ENCODE measurements around the gene DYNC1I2. TPM values are rescaled to one million over a fixed set of nuclear protein-coding genes. Genes with fewer than 3 reads are reported as not detected.
"Not testable (repeated sequence)": the region's sequence is repeated elsewhere in the genome, so short reads cannot be mapped to it uniquely, and the experiment has no call there.

DYNC1I2 gene
- total RNA-seq, 1 experiment from 2014 or later: 140 TPM

DNA sequence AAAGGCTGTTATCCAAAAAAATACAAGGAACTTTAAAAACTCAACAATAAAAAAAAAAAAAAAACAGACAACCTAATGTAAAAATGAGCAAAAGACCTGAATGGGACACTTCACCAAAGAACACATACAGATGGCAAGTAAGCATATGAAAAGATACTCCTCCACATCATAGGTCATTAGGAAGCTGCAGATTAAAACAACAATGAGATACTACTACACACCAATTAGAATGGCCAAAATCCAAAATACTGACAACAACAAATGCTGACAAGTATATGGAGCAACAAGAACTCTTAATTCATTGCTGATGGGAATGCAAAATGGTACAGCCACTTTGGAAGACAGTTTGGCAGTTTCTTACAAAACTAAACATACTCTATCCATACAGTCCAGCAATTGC, 84.2 kb downstream of the DYNC1I2 start:
- no peak for DNase-seq (ENCODE audit: low read depth in 1 of 2, low spot score in 2 of 2)
- Histone ChIP-seq H3K4me1 (replicated peaks) (no peaks in the 10 kb centered on the region), H3K27me3 (replicated peaks) (no peaks in the 10 kb centered on the region), H3K36me3 (no peaks in the 10 kb centered on the region), H3K27ac (no peak overlapping the region), H3K9me3 (replicated peaks) (no peaks in the 10 kb centered on the region), H3K4me3 (no peak overlapping the region)

DNA sequence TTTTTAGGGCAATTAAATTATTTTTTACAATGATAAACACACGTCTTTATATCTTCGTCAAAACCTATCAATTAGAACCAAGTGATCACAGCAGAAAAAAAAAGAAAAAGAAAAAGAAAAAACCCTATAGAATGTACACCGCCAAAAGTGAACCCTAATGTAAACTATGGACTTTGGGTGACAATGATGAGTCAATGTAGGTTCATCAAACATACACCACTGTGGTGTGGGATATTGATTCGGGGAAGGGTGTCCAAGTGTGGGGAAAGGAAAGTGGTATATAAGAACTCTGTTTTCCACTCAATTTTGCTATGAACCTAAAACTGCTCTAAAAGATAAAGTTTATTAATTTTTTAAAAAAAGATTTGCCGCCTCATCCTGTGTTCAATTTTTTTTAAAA, 85.1 kb downstream of the DYNC1I2 start:
- Histone ChIP-seq H3K4me3 (no peak overlapping the region), H3K9me3 (replicated peaks) (no peaks in the 10 kb centered on the region), H3K27me3 (replicated peaks) (no peaks in the 10 kb centered on the region), H3K4me1 (replicated peaks) (no peaks in the 10 kb centered on the region), H3K36me3 (no peaks in the 10 kb centered on the region), H3K27ac (no peak overlapping the region)
- no peak for DNase-seq (ENCODE audit: low read depth in 1 of 2, low spot score in 2 of 2)

DNA sequence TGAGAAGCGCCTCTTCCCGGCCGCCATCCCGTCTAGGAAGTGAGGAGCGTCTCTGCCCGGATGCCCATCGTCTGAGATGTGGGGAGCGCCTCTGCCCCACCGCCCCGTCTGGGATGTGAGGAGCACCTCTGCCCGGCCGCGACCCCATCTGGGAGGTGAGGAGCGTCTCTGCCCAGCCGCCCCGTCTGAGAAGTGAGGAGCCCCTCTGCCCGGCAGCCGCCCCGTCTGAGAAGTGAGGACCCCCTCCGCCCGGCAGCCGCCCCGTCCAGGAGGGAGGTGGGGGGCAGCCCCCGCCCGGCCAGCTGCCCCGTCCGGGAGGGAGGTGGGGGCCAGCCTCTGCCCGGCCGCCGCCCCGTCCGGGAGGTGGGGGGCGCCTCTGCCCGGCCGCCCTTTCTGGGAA, 87.3 kb downstream of the DYNC1I2 start:
- H3K4me3 ChIP-seq; H3K36me3 ChIP-seq; H3K27ac ChIP-seq; H3K4me1 ChIP-seq (replicated peaks); DNase-seq (ENCODE audit: low read depth in 1 of 2, low spot score in 2 of 2); H3K9me3 ChIP-seq (replicated peaks); H3K27me3 ChIP-seq (replicated peaks): not testable (repeated sequence)

DNA sequence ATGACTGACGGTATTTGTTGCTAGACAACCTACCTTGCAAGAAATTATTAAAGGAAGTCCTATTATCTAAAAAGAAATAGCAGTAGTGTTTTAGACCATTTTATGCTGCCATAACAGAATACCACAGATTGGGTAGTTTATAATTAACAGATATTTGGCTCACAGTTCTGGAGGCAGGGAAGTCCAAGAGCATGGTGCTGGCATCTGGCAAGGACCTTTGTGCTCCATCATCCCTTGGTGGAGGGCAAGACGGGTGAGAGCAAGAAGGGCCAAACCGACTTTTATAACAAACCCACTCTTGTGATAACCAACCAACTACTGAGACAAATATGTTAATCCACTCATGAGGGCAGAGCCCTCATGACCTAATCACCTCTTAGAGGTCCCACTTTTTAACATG, 91.2 kb downstream of the DYNC1I2 start:
- H3K4me3 ChIP-seq: no peak overlapping the region
- no peak overlapping the region for H3K27ac ChIP-seq
- H3K9me3 ChIP-seq (replicated peaks): 0 out of 2 replicates have a peak, but pooled peaks cover 3% of the 10 kb centered on the region
- no peak for DNase-seq (ENCODE audit: low read depth in 1 of 2, low spot score in 2 of 2)
- H3K4me1 ChIP-seq (replicated peaks): no peaks in the 10 kb centered on the region
- H3K36me3 ChIP-seq: 0 out of 2 replicates have a peak, but pooled peaks cover 2% of the 10 kb centered on the region
- H3K27me3 ChIP-seq (replicated peaks): no peaks in the 10 kb centered on the region

DNA sequence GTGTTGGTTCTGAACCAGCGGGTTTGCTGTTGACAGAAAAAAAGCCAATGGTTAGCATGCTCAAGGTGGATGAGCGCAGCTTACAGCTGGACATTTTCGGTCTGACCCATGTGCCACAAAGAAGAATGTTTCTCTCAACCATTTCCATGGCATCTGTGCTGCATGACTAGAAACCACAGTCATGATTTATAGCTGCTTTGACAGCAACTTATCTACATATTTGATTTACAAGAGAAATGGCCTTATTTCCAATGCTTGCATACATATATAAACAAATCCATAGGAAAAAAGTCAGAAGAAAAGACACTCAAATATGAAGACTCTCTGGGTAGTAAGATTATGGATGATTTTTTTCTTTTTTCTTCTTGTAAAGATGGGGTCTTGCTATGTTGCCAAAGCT, 98.2 kb downstream of the DYNC1I2 start:
- Histone ChIP-seq H3K27me3 (replicated peaks) (no peaks in the 10 kb centered on the region), H3K27ac (no peak overlapping the region), H3K4me1 (replicated peaks) (no peaks in the 10 kb centered on the region)

DNA sequence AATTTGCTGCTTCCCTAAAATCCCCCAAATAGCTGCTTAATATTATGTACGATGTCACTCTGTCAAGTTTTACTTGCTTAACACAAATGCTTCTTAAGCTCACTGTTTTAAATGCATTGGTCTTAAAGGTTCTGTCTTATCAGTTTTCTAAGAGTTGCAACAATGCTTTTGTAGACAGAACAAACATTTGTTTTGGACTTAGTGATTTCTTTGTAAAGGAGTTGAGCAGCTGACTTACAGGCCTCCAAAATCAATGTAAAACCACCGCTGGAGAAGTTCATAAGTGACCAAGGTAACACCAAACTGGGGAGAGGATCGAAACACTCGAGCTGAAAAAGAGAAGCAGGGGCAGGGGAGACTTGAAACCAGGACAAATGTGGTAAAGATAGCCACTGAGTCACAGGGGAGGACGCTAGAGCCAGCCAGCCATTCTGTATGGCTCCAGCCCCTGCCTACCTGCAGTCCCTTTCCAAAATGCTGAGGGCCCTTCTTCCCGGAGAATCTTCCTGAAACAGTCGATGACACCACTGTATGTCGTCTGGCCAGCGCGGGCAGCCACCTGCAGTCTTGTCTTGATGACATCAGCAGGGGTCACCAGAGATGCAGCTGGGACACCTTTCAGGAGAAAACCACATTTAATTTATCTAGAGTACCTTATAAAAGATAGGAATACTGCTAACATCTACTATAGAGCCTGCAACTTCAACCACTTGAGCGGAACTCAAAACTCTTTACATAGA, 100.2 kb downstream of the DYNC1I2 start:
- DNase-seq (ENCODE audit: low read depth in 1 of 2, low spot score in 2 of 2): no peak
- Histone ChIP-seq H3K36me3 (peaks cover 26% of the 10 kb centered on the region; the same call in 1 of the 2 replicates), H3K27ac (no peak overlapping the region), H3K9me3 (replicated peaks) (no peaks in the 10 kb centered on the region), H3K4me3 (no peak overlapping the region), H3K4me1 (replicated peaks) (no peaks in the 10 kb centered on the region), H3K27me3 (replicated peaks) (no peaks in the 10 kb centered on the region)

More for the DNA sequence above, 98.2 kb downstream of the DYNC1I2 start:
- no peak overlapping the region for H3K4me3 ChIP-seq
- no peaks in the 10 kb centered on the region for H3K9me3 ChIP-seq (replicated peaks)
- DNase-seq (ENCODE audit: low read depth in 1 of 2, low spot score in 2 of 2): no peak
- peaks cover 26% of the 10 kb centered on the region; the same call in 1 of the 2 replicates for H3K36me3 ChIP-seq

DNA sequence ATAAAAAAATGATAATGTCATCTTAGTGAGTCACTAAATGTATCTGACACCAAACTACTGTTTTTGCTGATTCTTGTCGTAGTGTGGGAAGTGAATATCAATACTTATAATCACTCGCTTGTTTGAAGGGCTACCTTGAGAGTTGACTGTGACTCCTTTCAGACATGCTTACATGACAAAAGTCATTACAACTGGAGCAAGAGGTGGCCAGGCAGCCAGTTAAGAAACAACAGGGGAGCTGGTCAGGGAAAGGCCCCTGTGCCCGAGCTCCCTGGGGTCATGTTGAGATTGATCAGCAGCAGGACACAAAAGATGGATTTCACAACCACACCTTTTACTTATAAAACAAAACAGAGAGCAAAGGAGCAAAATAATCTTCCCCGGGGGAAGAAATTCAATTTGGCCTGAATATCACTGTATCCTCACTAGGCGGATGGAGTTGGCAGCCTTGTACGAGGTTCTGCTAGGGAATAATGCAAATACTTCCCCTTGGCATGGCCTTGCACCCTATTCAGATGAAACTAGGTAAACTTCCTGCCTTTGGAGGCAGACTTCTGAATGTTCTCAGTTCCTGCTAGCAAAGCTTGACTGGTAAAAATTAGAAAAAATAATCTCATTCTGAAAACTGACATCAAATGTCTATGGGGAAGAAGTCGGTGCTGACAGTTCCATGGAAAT, 101.2 kb downstream of the DYNC1I2 start:
- no peaks in the 10 kb centered on the region for H3K27me3 ChIP-seq (replicated peaks)
- H3K27ac ChIP-seq: no peak overlapping the region
- no peaks in the 10 kb centered on the region for H3K9me3 ChIP-seq (replicated peaks)
- no peaks in the 10 kb centered on the region for H3K4me1 ChIP-seq (replicated peaks)
- peaks cover 25% of the 10 kb centered on the region; the same call in 1 of the 2 replicates for H3K36me3 ChIP-seq
- no peak for DNase-seq (ENCODE audit: low read depth in 1 of 2, low spot score in 2 of 2)
- no peak overlapping the region for H3K4me3 ChIP-seq

DNA sequence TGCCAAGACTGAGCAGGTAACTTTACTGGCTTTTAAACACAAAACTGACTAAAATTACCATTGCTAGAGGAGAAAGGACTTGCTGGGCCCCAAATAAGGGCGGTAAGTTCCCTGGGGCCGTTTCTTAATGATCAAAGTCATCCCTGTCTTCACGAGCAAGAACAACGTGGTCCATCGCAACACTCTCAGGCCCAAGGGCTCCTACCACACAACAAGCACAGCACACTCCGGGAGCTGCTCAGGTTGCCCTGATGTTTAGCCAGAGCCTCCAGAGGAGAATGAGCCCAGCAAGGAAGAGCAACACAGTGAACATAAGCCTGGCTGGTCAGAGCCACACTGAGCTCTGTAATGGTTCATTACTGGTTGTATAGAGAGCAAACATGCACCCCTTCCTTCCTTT, 102.7 kb downstream of the DYNC1I2 start:
- Histone ChIP-seq H3K36me3 (peaks cover 15% of the 10 kb centered on the region; the same call in 1 of the 2 replicates), H3K27me3 (replicated peaks) (no peaks in the 10 kb centered on the region), H3K4me1 (replicated peaks) (no peaks in the 10 kb centered on the region), H3K4me3 (no peak overlapping the region), H3K27ac (no peak overlapping the region), H3K9me3 (replicated peaks) (no peaks in the 10 kb centered on the region)
- no peak for DNase-seq (ENCODE audit: low read depth in 1 of 2, low spot score in 2 of 2)

DNA sequence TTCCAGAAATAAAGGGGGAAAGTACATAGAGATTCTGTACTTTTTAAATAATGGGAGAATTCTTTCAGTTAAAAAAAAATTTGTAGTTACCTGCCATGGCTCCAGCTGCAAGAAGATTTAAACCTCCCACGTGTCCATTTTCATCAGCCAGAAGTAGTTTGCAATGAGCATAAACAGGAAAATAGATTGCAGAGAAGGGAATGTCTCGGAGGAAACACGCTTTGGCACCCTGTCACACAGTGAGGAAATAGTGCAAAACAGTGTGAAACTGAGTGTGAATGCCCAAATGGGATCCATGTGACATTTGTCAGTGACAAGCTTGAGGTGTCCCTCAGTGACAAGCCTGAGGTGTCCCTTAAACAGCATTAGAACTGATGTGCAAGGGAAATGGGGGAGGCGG, 104.1 kb downstream of the DYNC1I2 start:
- peaks cover 14% of the 10 kb centered on the region; the same call in 1 of the 2 replicates for H3K36me3 ChIP-seq
- H3K9me3 ChIP-seq (replicated peaks): no peaks in the 10 kb centered on the region
- no peaks in the 10 kb centered on the region for H3K27me3 ChIP-seq (replicated peaks)
- no peak overlapping the region for H3K4me3 ChIP-seq
- no peak for DNase-seq (ENCODE audit: low read depth in 1 of 2, low spot score in 2 of 2)
- H3K27ac ChIP-seq: no peak overlapping the region
- no peaks in the 10 kb centered on the region for H3K4me1 ChIP-seq (replicated peaks)

DNA sequence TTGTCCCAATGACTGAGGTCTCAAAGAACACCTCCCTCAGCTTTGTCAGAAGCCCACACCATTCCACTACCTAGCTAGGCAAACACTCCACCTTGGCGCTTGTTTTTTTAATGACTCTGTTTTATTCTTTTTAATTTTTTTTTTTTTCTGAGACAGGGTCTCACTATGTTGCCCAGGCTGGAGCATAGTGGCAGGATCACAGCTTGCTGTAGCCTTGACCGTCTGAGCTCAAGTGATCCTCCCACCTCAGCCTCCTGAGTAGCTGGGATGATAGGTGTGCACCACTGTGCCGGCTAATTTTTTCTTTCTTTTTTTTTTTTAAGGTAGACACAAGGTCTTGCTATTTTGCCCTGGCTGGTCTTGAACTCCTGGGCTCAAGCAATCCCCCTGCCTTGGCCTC, 104.9 kb downstream of the DYNC1I2 start:
- peaks cover 9% of the 10 kb centered on the region; the same call in 1 of the 2 replicates for H3K36me3 ChIP-seq
- no peaks in the 10 kb centered on the region for H3K27me3 ChIP-seq (replicated peaks)
- no peak overlapping the region for H3K4me3 ChIP-seq
- H3K9me3 ChIP-seq (replicated peaks): no peaks in the 10 kb centered on the region
- H3K27ac ChIP-seq: no peak overlapping the region
- H3K4me1 ChIP-seq (replicated peaks): no peaks in the 10 kb centered on the region
- DNase-seq (ENCODE audit: low read depth in 1 of 2, low spot score in 2 of 2): no peak

DNA sequence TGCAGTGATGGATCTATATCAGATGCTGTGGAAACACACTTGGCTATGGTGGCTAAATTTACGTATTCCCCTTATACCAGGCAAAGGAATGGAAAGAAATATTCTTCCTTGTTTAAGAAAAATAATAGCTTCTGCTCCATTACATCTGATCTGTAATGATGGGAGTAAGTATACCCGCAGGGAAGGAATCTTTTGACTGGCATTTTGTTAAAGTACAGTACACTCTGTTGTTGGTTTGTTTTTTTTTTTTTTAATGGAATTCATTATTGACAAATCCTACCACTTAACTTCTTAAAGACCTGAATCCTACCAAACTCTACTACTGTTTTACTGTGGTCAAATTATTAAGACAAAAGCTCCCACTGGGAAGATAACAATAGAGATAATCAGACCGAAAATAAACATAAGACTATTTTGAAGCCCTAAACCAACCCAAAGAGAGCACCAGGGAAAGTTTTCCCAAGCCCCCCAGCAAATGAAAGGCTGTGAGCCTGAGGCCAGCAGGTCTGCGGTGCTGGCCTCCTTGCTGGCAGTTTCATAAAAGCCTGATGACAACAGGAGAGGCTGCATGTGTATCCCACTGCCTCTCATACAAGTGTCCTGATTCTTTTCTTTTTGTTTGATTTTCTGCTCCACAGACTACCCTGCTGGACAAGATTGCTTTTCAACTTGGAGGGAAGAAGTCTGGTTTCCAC, 105.8 kb downstream of the DYNC1I2 start:
- no peak overlapping the region for H3K27ac ChIP-seq
- H3K27me3 ChIP-seq (replicated peaks): no peaks in the 10 kb centered on the region
- no peak for DNase-seq (ENCODE audit: low read depth in 1 of 2, low spot score in 2 of 2)
- H3K36me3 ChIP-seq: 0 out of 2 replicates have a peak, but pooled peaks cover 3% of the 10 kb centered on the region
- no peak overlapping the region for H3K4me3 ChIP-seq
- peaks cover 3% of the 10 kb centered on the region for H3K4me1 ChIP-seq (replicated peaks)
- H3K9me3 ChIP-seq (replicated peaks): no peaks in the 10 kb centered on the region

DNA sequence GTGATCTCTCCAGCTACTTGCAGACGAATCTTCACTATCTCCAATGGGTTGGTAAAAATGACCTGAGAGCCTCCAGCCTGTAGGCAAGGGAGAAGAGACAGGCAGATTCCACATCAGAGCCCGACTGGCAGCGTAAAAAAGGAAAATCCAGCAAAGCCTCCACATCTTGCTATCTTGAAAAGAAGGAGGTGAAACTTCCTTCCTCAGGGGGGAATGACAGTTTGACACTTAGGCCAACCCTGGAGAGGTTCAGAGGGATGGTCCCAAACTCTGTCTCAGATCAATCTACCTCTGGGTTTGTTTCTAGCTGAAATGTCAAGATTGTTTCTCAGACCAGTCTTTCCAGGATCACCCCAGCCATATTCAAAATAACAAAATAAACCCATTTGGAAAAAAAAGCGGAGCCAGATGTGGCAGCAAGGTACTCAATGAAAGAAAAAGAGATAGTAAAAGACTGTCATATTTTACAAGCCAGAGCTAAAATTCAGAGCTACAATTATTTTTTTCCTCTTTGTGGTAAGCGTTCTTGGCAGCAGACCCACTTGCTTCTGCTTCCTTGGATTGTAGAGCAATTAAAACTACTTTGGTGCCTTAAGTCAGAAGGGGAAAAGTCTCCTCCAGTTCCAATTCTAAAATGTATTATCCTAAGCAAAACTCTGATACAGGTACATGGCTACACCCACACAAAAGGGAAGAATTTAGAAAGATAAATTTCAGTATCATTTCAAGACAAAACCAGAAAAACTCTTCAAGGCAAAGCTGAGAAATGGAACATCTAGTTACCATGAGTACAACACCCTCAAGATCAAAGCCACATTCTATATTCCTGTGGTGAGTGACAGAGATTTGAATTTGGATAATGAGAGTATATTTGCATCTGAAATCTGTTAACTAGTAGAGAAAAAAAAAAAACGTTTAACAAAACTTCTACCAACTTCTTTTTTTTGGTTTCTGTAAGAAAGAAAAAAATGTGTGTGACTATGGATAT, 106.7 kb downstream of the DYNC1I2 start:
- Histone ChIP-seq H3K4me1 (replicated peaks) (peaks cover 13% of the 10 kb centered on the region), H3K9me3 (replicated peaks) (no peaks in the 10 kb centered on the region), H3K27me3 (replicated peaks) (no peaks in the 10 kb centered on the region), H3K4me3 (no peak overlapping the region), H3K27ac (no peak overlapping the region), H3K36me3 (0 out of 2 replicates have a peak, but pooled peaks cover 3% of the 10 kb centered on the region)
- no peak for DNase-seq (ENCODE audit: low read depth in 1 of 2, low spot score in 2 of 2)

DNA sequence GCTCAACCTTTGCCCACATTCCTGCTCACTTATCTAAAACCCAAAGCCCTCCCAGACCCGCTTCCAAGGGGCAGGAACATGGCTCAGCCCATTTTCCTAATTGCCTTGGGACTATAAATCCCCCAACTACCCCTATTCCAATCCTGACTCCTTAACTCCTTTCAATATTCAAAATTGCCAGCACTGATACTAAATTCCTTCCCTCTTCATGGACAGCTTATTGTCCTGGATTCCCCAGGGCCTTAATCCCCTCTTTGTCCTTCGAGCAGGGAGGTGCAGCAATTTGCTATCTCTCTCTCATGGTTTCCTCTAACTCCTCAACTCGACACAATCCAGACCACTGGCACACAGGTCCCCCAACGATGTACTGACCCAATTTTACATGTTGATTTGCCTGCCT, 107.6 kb downstream of the DYNC1I2 start:
- H3K27ac ChIP-seq: no peak overlapping the region
- H3K4me3 ChIP-seq: no peak overlapping the region
- peaks cover 13% of the 10 kb centered on the region for H3K4me1 ChIP-seq (replicated peaks)
- no peak for DNase-seq (ENCODE audit: low read depth in 1 of 2, low spot score in 2 of 2)
- H3K27me3 ChIP-seq (replicated peaks): no peaks in the 10 kb centered on the region
- H3K36me3 ChIP-seq: 0 out of 2 replicates have a peak, but pooled peaks cover 3% of the 10 kb centered on the region
- H3K9me3 ChIP-seq (replicated peaks): no peaks in the 10 kb centered on the region
